OCI-LY1 (cell line): ENCODE results near the gene LIMCH1.

Experiments
- H2AFZ ChIP-seq: fragments of 200-600 bp; sonication (generic), shearing (Covaris generic); 2 replicates; pipeline ENCODE4 v1.6.0; 2014; ENCODE audit warnings: antibody characterized with exemption, mild to moderate bottlenecking, low read length
- H3F3A ChIP-seq: fragments of 200-600 bp; sonication (generic), shearing (Covaris generic); 2 replicates; pipeline ENCODE4 v1.6.0; 2014; ENCODE audit warnings: mild to moderate bottlenecking, antibody characterized with exemption, low read length, moderate library complexity; ENCODE audit not compliant: insufficient read depth
- H3K27ac ChIP-seq: fragments of 200-600 bp; sonication (generic); 2 replicates; pipeline ENCODE4 v1.5.1; 2014; ENCODE audit warnings: low read length, mixed run types, mild to moderate bottlenecking, low read depth; ENCODE audit not compliant: poor library complexity, severe bottlenecking
- H3K27me3 ChIP-seq: fragments of 200-600 bp; sonication (generic); 2 replicates; pipeline ENCODE4 v1.6.0; 2014; ENCODE audit warnings: antibody characterized with exemption, mild to moderate bottlenecking, low read length, moderate library complexity; ENCODE audit not compliant: insufficient read depth
- H3K36me3 ChIP-seq: fragments of 200-600 bp; sonication (generic); 2 replicates; pipeline ENCODE4 v1.6.1; 2014; ENCODE audit warnings: mild to moderate bottlenecking, antibody characterized with exemption, low read length, moderate library complexity, mixed read lengths; ENCODE audit not compliant: insufficient read depth
- H3K4me1 ChIP-seq: fragments of 200-600 bp; sonication (generic); 2 replicates; pipeline ENCODE4 v1.5.1; 2014; ENCODE audit warnings: mild to moderate bottlenecking, low read length, moderate library complexity; ENCODE audit not compliant: insufficient read depth, severe bottlenecking
- H3K4me2 ChIP-seq: fragments of 200-600 bp; sonication (generic), shearing (Covaris generic); 2 replicates; pipeline ENCODE4 v1.6.1; 2014; ENCODE audit warnings: low read length
- H3K4me3 ChIP-seq: fragments of 200-600 bp; sonication (generic); 2 replicates; pipeline ENCODE4 v1.5.1; 2014; ENCODE audit warnings: low read length, low read depth, mild to moderate bottlenecking, mixed read lengths; ENCODE audit not compliant: poor library complexity, severe bottlenecking
- H3K79me2 ChIP-seq: fragments of 200-600 bp; shearing (Covaris generic); 2 replicates; pipeline ENCODE4 v1.6.1; 2016; ENCODE audit warnings: mixed run types, low read length, mixed read lengths; ENCODE audit not compliant: insufficient read depth
- H3K9ac ChIP-seq: fragments of 200-600 bp; sonication (generic), shearing (Covaris generic); 2 replicates; pipeline ENCODE4 v1.6.1; 2014; ENCODE audit warnings: mild to moderate bottlenecking, low read length, mixed read lengths
- H3K9me2 ChIP-seq: fragments of 200-600 bp; sonication (generic), shearing (Covaris generic); 2 replicates; pipeline ENCODE4 v1.6.1; 2014; ENCODE audit warnings: low read depth, mild to moderate bottlenecking, low read length, mixed read lengths
- H3K9me3 ChIP-seq: fragments of 200-600 bp; shearing (Covaris generic); 2 replicates; pipeline ENCODE4 v1.6.1; 2014; ENCODE audit warnings: low read length, mixed read lengths
- H4K20me1 ChIP-seq: fragments of 200-600 bp; sonication (generic), shearing (Covaris generic); 2 replicates; pipeline ENCODE4 v1.6.0; 2016; ENCODE audit warnings: mild to moderate bottlenecking, low read length; ENCODE audit not compliant: insufficient read depth
- CTCF ChIP-seq: fragments of 200-600 bp; sonication (generic), shearing (Covaris generic); IDR thresholded peaks from 2 replicates; pipeline ENCODE4 v1.5.1; 2017; ENCODE audit warnings: mild to moderate bottlenecking, antibody characterized with exemption, low read length, moderate library complexity, mixed read lengths
- EZH2 ChIP-seq: fragments of 200-600 bp; sonication (generic), shearing (Covaris generic); IDR thresholded peaks from 2 replicates; pipeline ENCODE4 v1.8.0; 2017; ENCODE audit warnings: borderline replicate concordance, mixed run types, mild to moderate bottlenecking, antibody characterized with exemption, low read length, moderate library complexity, mixed read lengths

LIMCH1 gene

GRCh38 chr4:41656106-41656505 is 118.1 kb downstream of the LIMCH1 start:
- H3K36me3 ChIP-seq: no peaks in the 10 kb centered on the region

GRCh38 chr4:41656572-41657520 is 118.9 kb downstream of the LIMCH1 start:
- Histone ChIP-seq H4K20me1 (no peaks in the 10 kb centered on the region), H3K9me2 (no peaks in the 10 kb centered on the region), H3K9ac (no peak overlapping the region), H3K36me3 (no peaks in the 10 kb centered on the region), H3K4me1 (no peaks in the 10 kb centered on the region), H3K27me3 (no peaks in the 10 kb centered on the region), H3K9me3 (no peaks in the 10 kb centered on the region), H3K4me3 (no peak overlapping the region), H2AFZ (no peak overlapping the region), H3K27ac (no peak overlapping the region), H3K79me2 (no peaks in the 10 kb centered on the region), H3K4me2 (no peak overlapping the region), H3F3A (no peaks in the 10 kb centered on the region)
- TF ChIP-seq CTCF: no peak
- no peak for TF ChIP-seq EZH2

More at GRCh38 chr4:41656106-41656505, 118.1 kb downstream of the LIMCH1 start:
- Histone ChIP-seq H3K27ac (no peak overlapping the region), H2AFZ (no peak overlapping the region), H3K79me2 (no peaks in the 10 kb centered on the region), H4K20me1 (no peaks in the 10 kb centered on the region), H3K9me2 (no peaks in the 10 kb centered on the region), H3K4me3 (no peak overlapping the region), H3F3A (no peaks in the 10 kb centered on the region), H3K9me3 (no peaks in the 10 kb centered on the region), H3K4me2 (no peak overlapping the region), H3K27me3 (no peaks in the 10 kb centered on the region), H3K9ac (no peak overlapping the region), H3K4me1 (no peaks in the 10 kb centered on the region)
- no peak for TF ChIP-seq CTCF
- TF ChIP-seq EZH2: no peak

- H3K36me3 ChIP-seq: no peaks in the 10 kb centered on the region
- no peaks in the 10 kb centered on the region for H3F3A ChIP-seq
- no peak overlapping the region for H2AFZ ChIP-seq
- no peaks in the 10 kb centered on the region for H3K9me3 ChIP-seq
- no peaks in the 10 kb centered on the region for H4K20me1 ChIP-seq
- H3K27ac ChIP-seq: no peak overlapping the region
- H3K4me2 ChIP-seq: no peak overlapping the region
- H3K27me3 ChIP-seq: no peaks in the 10 kb centered on the region
- H3K4me1 ChIP-seq: no peaks in the 10 kb centered on the region
- no peak overlapping the region for H3K4me3 ChIP-seq
- H3K79me2 ChIP-seq: no peaks in the 10 kb centered on the region
- H3K9me2 ChIP-seq: no peaks in the 10 kb centered on the region
- no peak for TF ChIP-seq EZH2
- no peak for TF ChIP-seq CTCF
- H3K9ac ChIP-seq: no peak overlapping the region
These were observed 119.6 kb downstream of the LIMCH1 start for GRCh38 chr4:41657561-41657960.
